CD4-positive, alpha-beta T cell treated with Interleukin-12 subunit alpha and Interleukin-12 subunit beta, for 1 hour (primary cell): ENCODE measurements around the gene SAE1.
A peak's percentile ranks its signal among the peaks of the same experiment; 100 is the strongest.

ENCODE experiments used
- DNase-seq: peaks from one replicate; pipeline ENCODE4 v3.0.0-alpha.2; 2020

The SAE1 gene

DNA sequence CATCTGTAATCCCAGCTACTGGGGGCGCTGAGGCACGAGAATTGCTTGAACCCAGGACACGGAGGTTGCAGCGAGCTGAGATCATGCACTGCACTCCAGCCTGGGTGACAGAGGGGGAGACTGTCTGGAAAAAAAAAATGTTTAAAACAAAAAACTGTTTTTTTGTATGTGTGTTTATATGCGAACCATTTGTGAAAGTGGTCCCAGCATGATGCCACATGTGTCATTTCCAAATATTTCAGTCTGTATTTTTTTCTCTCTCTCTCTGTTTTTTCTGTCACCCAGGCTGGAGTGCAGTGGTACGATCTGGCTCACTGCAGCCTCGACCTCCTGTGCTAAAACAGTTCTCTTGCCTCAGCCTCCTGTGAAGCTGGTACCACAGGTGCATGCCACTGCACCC, 37.4 kb downstream of the SAE1 start:
- no peak for DNase-seq

DNA sequence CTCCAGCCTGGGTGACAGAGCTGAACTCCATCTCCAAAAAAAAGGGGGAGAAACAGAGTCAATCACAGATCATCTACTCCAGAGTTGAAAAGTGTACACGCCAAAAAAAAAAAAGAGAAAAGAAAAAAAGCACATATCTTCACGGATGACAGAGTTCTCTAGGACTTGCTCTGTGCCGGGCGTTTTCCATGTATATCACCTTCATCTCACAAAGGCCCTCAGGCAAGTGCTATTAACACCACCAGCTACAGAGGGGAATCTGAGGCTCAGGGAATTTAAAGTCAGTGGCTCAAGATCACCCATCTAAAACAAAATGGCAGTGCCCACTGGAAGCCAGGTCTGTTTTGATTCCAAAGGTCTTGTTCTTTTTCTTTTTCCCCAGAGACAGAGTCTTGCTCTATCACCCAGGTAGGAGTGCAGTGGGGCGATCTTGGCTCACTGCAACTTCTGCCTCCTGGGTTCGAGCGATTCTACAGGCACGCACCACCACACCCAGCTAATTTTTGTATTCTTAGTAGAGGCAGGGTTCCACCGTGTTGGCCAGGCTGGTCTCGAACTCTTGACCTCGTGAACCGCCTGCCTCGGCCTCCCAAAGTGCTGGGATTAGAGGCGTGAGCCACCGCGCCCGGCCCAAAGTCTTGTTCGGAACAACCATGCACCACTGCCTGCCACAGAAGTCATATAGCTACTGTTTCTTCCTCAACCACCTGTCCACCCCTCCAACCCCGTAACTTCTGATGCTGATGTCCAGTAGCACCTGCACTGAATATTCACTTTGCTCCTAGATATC, 42.2 kb downstream of the SAE1 start:
- DNase-seq, result no peak

DNA sequence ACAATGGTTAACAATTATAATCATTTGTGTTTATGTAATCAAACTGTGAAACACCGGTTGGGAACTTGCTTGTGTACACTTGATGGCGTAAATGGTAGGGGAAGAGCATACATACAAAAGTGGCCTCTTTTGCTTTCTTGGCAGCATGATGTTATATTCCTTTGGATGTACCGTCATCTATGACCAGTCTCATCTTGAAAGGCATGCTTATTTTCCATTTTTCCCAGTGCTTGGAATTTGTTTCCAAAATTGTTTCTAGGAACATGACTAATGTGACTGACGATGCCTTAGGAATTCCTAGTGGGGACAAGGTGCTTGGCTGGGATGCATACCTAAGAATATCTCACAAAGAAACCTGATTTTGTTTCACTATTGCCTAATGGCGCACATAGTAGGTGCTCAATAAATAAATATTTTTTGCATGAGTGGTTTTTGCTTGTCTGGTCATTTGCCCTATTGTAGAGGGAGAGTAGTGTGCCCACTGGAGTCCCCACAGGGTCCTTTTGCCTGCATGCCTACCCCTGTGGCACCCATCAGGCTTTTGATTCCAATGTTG, 45.5 kb downstream of the SAE1 start:
- no peak for DNase-seq

DNA sequence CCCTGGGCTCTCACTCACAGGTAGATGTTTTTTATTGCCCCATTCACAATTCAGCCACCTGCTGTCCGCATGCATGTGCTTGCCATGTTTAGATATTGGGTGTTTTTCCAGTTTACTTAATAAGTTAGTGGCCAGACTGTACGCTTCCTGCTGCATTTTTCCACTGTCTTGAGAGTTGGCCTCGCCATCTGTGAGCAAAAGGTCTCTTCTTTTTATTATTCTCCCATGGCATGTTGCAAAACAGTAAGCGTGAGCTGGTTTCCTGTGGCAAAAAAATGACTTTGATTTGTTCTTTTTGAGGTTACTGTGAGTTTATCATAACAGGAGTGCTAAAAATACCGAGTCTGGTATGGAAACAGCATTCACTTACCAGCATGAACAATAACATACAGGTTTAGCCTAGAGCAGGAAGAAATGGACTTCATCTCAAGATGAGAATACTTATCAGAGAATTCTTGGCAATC, 46.0 kb downstream of the SAE1 start:
- peak; percentile 62 for DNase-seq

DNA sequence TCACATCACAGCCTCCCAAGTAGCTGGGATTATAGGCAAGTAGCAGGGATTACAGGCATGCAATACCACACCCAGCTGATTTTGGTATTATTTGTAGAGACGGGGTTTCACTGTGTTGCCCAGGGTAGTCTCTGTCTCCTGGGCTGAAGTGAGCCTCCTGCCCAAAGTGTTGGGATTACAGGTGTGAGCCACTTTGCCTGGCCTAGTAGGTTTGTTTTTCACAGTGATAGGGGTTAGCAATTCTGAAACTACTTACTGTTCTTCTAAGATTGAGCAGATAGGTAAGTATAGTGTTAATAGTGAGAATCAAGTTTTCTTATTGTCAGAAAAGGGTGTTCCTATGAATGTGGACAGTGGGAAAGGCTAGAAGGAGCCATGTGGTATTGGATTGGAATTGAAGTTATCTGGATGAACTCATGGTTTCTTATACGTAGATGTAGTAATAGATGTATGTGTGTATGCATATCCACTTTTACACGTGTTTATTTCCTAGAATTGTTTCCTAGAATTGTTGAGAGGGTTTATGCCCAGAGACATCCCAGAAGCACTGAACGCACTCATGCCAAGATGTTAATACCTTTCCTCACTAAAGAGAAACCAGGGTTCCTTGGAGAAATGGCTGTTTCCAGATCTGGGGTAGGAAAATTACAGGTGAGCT, 49.1 kb downstream of the SAE1 start:
- no peak for DNase-seq

DNA sequence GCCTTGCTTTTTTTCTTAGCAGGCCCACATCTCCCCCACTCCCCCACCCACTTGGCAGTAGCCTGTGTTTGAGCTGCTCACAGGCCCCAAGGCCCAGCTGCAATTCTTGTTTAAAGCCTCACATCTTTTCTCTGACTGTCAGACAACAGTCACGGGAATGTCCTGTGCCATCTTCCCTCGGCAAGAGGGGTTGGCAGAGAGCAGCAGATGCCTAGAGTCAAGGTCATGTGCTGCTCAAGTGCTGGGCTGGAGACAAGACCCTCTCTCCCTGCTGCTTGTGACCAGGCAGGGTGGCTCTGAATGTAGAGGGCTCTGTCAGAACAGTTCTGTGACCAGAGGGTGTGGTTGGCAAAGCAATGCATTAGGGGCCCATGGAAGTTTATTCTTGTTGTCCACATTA, 53.0 kb downstream of the SAE1 start:
- no peak for DNase-seq

DNA sequence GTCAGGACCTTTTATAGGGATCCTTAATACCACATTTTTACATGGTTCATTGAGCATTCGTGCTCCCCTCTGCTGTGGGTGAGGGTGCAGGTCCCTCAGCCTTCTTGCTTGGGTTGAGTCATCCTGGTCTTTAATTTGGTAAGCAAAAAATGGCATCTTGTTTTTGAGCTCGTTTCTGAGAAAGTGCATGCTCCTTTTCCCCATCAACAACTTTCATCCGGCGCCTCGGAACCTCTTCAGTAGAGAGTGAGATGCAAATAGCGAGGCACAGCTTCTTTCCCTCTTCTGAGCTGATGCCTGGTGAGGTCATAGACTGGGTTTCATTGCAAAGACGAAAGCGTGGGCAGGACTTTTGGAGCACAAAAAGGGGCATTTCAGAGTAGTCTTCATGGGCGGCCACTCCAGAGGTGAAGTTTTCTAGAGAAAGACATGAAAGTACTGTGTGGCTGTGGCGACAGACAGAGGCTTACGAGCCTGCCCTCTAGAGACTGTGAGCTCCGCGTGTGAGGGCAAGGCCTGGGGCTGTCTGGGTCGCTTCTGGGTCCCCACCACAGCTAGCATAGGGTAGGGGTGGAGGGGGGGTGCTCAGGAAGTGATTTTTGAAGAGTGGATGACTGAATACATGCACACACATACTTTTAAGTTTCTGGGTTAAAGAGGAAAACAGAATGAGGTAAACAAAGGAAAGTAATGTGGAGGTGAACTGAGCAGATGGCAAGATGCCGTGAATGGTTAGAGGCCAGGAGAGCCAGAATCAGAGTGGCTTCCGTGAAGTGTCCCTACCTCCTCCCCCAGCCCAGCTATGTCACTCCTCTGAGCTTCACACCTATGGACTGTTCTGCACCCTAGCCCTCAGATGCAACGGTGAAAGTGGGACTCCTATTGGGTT, 56.1 kb downstream of the SAE1 start:
- DNase-seq, result peak; percentile 78

DNA sequence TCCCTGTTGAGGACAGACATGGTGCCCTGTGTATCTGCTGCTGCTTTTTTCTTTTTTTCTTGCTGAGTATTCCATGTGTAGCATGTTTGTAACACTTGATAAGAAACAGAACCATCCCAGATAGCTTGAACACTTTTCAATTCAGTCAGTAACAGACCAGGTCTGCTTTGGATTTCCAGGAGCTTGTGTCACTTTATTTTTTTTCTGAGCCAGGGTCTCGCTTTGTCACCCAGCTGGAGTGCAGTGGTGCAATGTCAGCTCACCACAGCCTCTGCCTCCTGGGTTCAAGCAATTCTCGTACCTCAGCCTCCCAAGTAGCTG, 56.7 kb downstream of the SAE1 start:
- DNase-seq, result no peak

DNA sequence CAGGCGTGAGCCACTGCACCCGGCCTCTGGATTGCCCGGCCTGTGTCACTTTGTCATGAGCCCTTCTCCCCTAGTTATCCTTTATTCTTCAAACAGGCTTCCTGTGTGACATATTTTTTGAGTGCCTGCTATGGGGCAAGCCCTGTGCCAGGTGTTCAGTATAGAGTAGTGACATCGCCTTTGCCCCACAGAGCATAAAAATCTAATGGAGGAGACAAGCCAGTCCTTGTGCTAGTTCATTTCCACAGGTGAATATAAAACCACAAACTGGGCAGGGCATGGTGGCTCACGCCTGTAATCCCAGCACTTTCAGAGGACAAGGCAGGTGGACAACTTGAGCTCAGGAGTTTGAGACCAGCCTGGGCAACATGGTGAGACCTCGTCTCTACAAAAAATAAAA, 57.2 kb downstream of the SAE1 start:
- DNase-seq, result no peak

DNA sequence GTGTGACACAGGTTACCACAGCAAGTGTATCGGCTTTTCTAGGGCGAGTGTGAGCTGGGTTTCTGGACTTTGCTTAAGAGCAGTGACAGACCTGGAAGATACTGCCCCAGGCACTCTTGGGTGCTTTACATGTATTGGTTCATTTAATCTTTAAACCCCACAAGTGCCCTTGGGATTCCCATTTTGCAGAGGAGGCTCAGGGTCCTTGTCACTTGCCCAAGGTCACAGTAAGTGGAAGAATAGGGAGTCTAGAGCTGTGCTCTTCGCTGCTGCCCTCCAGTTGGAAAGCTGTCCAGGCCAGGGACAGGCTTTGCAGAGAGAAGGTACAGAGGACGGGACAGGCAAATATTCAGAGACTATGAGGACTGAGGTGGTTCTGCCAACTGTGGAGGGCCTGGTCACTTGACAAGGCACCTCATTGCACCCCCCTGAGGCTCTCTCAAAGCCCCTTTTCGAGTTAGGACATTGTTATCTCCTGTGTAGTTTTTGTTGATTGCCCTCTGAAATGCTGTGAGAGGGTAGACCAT, 57.9 kb downstream of the SAE1 start:
- DNase-seq, result no peak

DNA sequence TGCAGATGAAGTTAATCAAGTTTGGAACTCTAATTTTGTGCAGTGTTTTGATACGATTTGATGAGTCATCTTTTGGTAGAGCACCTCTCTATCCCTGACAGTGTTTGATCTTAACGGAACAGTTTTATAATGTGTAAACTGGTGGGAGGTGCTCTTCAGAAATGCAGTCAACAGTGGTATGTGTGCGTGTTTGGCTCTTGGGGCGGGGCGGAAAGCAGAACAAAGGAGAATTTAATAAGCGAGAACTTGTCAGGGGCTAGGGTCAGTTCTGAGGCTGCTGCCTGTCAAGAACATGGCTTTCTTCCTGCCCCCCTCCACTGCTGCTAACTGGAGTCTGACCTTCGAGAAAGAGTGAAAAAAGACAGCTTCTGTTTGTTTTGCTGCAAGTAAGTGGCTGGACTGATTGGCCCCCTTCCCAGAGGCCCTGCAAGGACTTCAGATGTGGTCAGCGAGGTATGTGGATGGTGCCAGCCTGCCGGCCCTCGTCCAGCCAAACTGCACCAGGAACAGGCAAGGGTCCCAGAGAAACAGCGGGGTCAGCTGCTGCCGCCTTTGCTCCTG, 59.6 kb downstream of the SAE1 start:
- peak; percentile 54 for DNase-seq

DNA sequence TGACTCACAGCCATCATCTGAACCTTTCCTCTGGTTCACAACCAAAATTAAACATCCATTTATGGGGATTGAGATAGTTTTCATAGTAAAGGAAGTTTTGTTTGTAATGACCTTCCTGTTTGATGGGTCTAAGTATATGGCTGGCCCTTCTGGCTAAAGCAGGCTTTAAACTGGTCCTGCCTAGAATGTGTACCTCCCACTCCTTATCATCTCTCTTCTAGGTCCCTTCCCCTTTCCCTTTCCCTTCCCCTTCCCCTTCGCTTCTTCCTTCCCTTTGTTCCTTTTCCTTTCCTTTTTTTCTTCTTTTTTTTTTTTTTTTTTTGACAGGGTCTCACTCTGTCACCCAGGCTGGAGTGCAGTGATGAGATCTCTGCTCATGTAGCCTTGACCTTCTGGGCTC, 64.8 kb downstream of the SAE1 start:
- DNase-seq, result no peak

DNA sequence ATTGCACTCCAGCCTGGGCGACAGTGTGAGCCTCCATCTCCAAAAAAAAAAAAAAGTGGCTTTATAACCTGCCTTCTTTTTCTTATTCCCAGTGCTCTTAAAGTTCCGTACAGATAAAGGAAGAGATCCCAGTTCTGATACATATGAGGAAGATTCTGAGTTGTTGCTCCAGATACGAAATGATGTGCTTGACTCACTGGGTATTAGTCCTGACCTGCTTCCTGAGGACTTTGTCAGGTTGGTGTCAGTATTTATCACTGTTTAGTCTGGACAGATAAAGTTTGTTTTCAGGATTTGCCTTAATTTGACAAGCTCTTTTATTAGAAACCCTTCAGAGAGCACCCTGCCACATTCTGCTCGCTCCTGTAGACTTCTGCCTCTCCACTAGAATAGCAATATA, 66.5 kb downstream of the SAE1 start:
- DNase-seq, result no peak

DNA sequence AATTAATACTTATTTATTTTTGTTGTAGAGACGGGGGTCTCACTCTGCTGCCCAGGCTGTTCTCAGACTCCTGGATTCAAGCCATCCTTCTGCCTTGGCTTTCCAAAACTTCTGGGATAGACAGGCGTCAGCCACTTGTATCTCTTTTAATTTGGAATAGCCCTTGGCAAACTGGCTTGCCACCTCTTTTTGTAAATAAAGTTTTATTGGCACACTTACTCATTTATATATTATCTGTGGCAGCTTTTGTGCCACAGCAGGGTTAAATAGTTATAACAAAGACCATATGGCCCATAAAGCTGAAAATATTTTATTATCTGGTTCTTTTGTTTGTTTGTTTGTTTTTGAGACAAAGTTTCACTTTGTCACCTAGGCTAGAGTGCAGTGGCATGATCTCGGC, 69.9 kb downstream of the SAE1 start:
- no peak for DNase-seq

DNA sequence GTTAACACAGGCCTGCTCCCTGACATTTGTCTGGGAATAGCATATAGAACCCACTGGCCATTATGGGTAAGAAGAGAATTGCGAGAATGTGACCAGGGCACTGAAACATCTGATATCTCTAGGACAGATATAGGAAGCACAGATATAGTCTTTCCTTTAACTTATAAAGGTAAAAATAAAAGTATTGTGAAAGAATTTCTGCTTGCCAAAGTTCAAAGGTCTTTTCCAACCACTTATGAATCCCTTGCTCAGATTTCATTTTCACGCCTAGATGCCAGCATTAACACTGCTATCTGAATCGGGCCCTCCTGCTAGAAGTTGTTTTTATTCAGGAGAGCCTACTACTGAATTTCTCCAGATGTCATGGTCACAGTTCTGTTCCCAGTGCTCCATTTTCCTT, 72.6 kb downstream of the SAE1 start:
- no peak for DNase-seq

DNA sequence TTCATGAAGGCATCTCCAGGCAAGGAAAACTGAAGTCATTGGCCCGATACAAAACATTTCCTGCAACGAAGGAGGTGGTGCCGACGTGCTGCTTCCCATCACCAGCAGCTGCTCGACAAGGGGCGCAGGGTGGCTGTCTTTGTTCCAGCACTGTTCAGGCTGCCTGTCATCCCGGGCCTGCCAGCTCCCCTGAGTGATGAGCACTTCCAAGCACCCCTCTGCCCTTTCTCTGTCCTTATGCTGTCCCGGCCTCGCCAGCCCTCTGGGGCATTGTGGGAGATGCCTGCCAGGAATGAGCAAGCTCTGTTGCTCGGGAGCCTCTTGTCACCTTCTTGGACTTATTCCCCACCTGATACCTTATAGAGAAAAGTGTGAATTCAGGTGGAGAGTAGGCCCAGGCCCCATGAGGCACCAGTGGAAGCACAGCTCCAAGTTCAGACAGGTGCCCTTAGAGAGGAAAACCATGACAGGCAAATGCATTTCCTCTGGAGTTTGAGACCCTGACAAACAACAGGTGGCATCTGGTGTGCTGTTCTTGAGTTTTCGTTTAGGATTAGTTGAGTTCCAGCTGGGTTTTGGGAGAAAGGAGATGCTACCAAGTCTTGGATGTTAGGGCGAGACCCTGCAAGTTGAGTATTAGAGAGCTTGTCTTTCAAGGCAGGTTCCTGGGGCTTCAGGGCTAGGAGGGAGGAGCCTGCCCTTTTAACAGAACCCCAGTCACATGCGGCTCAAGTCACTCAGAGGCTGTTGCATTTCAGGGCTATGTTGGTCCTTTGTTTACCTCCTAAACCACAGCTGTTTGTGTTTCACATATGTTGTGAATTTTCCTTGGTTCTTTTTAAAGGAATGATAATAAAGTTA, 78.9 kb downstream of the SAE1 start:
- no peak for DNase-seq

DNA sequence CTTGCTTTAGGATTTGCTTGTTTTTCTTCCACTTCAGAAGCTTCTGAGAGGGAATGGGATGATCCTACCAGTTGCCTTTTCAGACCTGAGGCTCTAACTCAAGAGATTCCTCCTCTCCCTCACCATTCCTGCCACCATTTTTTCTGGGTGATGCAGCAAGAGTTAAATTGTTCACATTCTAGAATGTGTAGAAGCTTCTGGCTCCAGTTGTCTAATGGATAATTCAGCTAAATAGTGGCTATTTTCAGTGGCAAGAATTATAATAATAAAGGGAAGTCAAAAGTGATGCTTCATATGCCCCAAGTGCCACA, 79.5 kb downstream of the SAE1 start:
- no peak for DNase-seq

DNA sequence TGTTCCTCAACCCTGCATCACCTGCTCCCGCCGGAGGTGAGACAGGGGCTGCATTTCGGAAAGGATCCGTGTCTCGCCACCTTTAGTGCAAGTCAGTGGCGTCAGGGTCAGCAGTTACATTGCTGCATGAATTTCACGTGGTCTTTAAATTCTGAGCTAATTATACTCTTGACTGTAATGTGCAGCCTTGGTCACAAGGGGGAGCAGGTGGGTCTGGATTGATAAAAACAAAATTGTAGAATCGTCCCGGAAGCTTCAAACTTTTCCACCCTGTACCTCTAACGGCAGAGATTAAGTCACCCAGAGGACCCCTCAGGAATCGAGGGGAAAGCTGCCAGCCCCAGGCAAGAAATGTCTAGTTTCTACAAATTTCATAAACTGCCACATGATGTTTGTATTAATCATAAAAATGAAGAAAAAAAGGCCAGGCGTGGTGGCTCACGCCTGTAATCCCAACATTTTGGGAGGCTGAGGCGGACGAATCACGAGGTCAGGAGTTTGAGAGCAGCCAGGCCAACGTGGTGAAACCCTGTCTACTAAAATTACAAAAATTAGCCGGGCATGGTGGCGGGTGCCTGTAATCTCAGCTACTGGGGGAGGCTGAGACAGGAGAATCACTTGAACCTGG, 80.2 kb downstream of the SAE1 start:
- DNase-seq, result peak; percentile 84

DNA sequence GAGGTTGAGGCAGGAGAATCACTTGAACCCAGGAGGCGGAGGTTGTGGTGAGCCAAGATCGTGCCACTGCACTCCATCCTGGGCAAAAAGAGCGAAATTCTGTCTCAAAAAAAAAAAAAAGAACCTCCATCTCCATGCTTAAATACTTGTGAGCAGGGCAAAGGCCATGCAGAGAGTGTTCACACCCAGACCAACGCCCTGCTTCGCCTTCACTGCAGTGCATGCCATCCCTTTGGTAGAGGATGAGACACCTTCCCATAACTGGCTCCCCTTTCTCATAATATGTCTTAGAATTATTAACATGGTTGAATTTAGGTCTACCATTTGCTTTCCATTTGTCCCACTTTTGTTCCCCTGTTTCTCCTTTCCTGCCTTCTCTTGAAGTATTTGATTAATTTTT, 84.9 kb downstream of the SAE1 start:
- no peak for DNase-seq

DNA sequence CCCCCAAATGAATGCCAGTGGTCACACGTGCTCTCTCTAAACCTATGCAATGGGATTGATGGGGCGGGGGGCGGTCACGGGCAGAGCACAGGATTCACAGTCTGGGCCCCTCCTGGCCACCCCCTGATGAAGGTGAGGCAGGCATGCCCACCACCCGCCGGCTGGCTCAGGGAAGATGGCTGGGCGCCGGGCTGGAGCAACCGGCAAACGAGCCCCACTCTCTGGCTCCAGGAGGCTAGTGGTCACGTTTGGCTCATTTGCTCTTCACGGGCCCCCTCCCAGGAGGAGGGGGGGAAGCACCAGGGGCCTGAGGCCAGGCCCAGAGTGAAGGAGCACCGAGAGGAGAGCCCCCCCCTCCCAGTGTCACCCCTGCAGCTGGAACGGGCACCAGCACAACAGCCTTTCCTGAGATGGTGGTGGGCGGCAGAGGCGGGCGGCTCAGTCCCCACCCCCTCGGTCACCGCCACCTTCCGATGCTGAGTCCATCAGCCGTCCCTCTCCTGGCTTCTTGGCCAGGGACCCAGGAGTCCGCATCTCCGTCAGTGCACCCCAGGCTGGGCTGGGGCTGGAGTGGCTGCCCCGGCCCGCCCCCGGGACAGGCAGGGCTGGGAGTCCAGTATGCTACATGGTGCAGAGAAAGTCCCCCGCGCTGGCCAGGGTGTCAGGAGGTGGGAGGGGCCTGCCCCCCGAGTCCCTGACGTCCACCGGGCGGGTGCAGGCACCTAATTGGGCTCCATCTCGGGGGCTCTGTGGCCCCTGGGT, 90.6 kb downstream of the SAE1 start:
- DNase-seq, result no peak

DNA sequence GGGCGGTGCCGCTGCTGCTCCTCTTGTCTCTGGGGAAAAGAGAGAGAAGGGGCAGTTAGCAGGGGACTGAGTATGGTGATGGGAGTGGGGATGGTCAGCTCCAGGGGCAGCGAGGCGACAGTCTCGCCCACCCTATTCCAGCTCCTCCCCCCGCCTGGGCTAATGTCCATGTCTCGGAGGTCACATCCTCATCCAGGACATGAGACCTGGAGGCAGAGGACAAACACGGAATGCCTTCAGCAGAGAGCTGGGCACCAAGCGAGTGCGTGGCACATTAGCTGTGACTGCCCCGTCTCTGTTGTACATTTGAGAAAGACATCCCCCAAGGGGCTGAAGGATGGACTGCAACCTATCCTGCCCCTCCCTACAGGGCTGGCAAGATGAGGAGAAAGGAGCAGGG, 91.3 kb downstream of the SAE1 start:
- no peak for DNase-seq
